Left ventricle myocardium inferior (tissue), 1 donor: ENCODE results near the gene CXXC4. TPM values are rescaled to one million over a fixed set of nuclear protein-coding genes. Genes with fewer than 3 reads are reported as not detected.
A peak's percentile ranks its signal among the peaks of the same experiment; 100 is the strongest.

Experiments
- DNase-seq: peaks from one replicate; pipeline ENCODE4 v3.0.0-alpha.2; 2020
- H3K27ac ChIP-seq: fragments of 200-600 bp; replicated peaks from 2 replicates; pipeline ENCODE4 v1.8.0; 2021
- H3K27me3 ChIP-seq: fragments of 200-600 bp; 2 replicates; pipeline ENCODE4 v1.8.0; 2021; ENCODE audit warnings: low read depth
- H3K36me3 ChIP-seq: fragments of 200-600 bp; 2 replicates; pipeline ENCODE4 v1.8.0; 2021
- H3K4me1 ChIP-seq: fragments of 200-600 bp; 2 replicates; pipeline ENCODE4 v1.8.0; 2021
- H3K4me3 ChIP-seq: fragments of 200-600 bp; 2 replicates; pipeline ENCODE4 v1.8.0; 2021; ENCODE audit warnings: mild to moderate bottlenecking, moderate library complexity
- H3K9me3 ChIP-seq: fragments of 200-600 bp; replicated peaks from 2 replicates; pipeline ENCODE4 v1.8.0; 2021
- CTCF ChIP-seq: fragments of 200-600 bp; IDR thresholded peaks from 2 replicates; pipeline ENCODE4 v1.8.0; 2021; ENCODE audit warnings: antibody characterized with exemption, mild to moderate bottlenecking, borderline replicate concordance
- intact Hi-C: fragments of 100-400 bp; cut with micrococcal nuclease; formaldehyde crosslinking; loops from one replicate; pipeline ENCODE4 v1.11.0; 2022
- total RNA-seq: library from RNA; stranded (reverse); fragmentation: NEBNext Ultra II Directional; extraction: Animal tissue kit (Norgen Biotek cat#: 25700); gene quantifications from one replicate; pipeline ENCODE4 v1.2.1, GENCODE V29; 2021
- donor health status: DM: no; HTN: yes; CAD: no; lungs with severe emphysema.

The CXXC4 gene
- total RNA-seq, 1 donor from 2014 or later = 4.5 TPM

GRCh38 chr4:104424475-104424941 lies 70.2 kb downstream of the CXXC4 start:
- DNase-seq = no peak
- Histone ChIP-seq H3K27ac (peak overlapping the region; percentile 41), H3K4me3 (peak overlapping the region; percentile 66), H3K36me3 (no peaks in the 10 kb centered on the region), H3K9me3 (no peaks in the 10 kb centered on the region), H3K27me3 (no peaks in the 10 kb centered on the region), H3K4me1 (peaks cover 13% of the 10 kb centered on the region)
- intact Hi-C loops = no loop called here
- no peak for TF ChIP-seq CTCF

GRCh38 chr4:104421566-104421965 lies 73.1 kb downstream of the CXXC4 start:
- no peaks in the 10 kb centered on the region for H3K36me3 ChIP-seq
- intact Hi-C loops = no loop called here
- H3K9me3 ChIP-seq = no peaks in the 10 kb centered on the region
- H3K27me3 ChIP-seq = no peaks in the 10 kb centered on the region
- peaks cover 13% of the 10 kb centered on the region for H3K4me1 ChIP-seq
- H3K27ac ChIP-seq = no peak overlapping the region
- H3K4me3 ChIP-seq = no peak overlapping the region
- TF ChIP-seq CTCF = no peak
- DNase-seq = no peak

GRCh38 chr4:104420766-104421165 lies 73.9 kb downstream of the CXXC4 start:
- Histone ChIP-seq H3K36me3 (no peaks in the 10 kb centered on the region), H3K4me1 (peaks cover 13% of the 10 kb centered on the region), H3K9me3 (no peaks in the 10 kb centered on the region), H3K27ac (no peak overlapping the region), H3K4me3 (no peak overlapping the region), H3K27me3 (no peaks in the 10 kb centered on the region)
- TF ChIP-seq CTCF = no peak
- no peak for DNase-seq
- intact Hi-C loops = no loop called here
